Activated CD4-positive, alpha-beta T cell treated with anti-CD3 and anti-CD28 coated beads, Interleukin-2, amount 50 U/mL, for 16 hours (primary cell): ENCODE data around the gene NAP1L4.

Experiments
- DNase-seq: peaks from one replicate; pipeline ENCODE4 v3.0.0-alpha.2; 2020

Gene NAP1L4, protein sequence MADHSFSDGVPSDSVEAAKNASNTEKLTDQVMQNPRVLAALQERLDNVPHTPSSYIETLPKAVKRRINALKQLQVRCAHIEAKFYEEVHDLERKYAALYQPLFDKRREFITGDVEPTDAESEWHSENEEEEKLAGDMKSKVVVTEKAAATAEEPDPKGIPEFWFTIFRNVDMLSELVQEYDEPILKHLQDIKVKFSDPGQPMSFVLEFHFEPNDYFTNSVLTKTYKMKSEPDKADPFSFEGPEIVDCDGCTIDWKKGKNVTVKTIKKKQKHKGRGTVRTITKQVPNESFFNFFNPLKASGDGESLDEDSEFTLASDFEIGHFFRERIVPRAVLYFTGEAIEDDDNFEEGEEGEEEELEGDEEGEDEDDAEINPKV

DNA sequence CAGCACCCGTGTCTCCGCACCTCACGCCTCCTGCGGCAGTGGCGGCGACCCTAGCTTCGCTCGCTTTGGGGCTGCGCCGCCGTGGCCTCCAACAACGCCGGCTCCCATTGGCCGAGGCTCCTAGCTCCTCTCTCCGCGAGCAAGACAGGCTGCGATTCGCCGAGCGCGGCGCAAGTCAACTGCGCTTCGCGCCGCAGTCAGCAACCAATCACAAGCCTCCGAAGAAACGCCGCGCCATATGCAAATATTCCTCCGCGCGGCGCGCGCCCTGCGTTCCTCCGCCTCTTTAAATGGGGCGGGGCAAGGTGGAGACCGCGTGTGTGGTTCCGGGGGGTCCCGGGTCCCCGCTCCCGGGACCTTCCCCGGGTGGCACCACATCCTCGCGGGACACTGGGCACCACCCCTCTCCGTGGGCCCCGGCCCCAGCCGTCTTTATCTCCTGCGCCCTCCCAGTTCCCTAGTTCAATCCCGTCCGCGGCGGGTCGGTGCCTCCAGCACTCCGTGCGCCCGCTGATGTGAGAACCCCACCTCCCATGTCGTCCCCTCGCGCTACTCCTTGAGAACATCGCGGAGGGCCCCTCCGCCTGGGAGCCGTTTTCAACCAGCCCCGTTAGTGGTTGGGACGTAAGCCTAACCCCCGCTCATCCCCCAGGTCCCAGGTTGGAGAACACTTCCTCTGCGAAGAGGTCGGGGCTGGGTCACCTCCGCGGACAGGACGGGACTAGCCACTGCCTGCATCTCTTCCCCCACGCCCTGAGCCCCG, at the start of gene NAP1L4:
NAP1L4 (minus strand) TSS at position 96 of the 763 bp plus-strand sequence. CDS start 13,109 bp downstream, outside the sequence.
- peak; percentile 98 for DNase-seq

DNA sequence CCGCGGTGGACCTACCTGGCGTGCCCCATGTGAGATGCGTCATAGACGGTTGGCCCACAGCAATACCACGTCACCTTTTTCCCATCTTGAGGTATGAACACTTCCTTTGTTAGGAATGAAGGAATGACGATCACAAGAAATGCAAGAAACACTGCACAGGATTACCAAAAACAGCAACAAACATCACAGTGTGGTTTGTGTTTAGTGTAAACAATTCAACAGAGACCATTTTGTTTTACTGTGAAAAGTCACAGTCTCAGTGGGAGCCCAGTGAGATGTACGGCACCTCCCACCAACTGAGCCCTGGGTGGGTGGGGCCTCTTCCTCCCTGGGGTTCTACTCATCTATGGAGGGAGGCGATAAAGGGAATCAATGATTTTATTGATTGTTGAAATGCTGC, 48.8 kb upstream of the NAP1L4 start:
- DNase-seq = no peak

DNA sequence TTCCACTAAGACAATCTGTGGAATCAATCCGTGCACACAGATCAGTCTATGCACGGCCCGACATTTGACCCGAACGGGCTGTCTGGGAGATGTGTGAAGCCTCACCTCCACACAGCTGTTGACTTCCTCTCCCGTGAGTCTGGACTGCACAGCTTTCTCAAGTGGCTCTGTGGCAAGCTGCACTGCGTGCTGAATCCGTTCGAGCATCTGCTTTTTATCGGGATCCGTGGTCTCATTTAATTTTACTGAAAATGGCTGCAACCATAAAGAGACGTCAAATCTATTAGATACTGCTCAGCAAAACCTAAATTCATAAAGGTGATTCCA, 45.8 kb upstream of the NAP1L4 start:
- no peak for DNase-seq

DNA sequence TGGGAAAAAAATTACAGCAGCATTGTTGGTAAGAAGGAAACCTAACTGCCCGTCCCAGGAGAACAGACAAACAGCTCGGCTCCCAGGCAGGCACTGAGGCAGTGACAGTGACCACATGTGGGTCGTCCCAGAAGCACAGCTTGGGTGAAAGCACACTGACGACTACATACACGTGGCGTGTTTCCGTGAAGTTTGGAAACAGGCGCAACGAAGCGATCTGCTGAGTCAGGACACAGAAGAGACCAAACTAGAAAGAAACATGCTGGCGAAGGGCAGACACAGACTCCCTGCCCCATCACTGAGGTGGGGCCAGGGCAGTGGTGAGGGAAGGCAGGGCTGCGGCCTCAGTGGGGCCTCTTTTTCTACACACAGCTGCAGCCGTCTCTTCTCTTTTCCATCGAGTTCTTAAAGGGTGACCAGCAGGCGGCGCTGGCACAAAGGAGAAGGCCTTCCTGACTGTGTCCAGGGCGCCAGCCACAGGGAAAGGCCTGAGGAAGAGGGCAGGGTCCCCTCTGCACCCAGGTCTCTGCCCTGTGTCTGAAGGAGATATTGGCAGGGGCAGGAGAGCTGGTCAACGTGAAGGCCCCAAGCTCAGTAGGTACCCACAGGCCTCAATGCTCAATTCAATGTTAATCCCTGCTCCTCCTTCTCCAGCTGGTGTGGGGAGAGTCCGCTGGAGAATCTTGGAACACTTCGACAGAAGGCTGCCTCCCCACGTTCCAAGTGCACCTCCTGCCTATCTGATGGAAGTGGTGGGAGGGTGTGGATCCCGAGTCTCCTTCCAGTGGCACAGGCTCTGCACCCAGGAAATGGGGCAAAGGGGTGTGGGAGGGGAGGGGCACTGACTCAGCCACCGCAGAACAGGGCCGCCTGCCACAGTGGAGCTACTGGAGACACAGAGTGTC, 45.2 kb upstream of the NAP1L4 start:
- DNase-seq = peak; percentile 38

DNA sequence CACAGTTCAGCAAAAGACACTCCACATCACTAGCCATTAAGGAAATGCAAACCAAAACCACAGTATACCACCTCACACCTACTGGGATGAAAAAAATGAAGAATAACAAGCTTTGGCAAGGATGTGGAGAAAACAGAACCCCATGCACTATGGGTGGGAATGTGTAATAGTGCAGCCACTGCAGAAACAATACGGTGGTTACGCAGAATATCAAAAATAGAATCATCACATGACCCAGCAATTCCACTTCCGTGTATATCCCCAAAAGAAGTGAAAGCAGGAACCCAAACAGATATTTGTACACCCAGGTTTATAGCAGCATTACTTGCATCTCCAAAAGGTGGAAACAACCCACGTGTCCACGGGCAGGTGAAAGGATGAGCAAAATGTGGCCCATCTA, 44.3 kb upstream of the NAP1L4 start:
- DNase-seq = no peak

DNA sequence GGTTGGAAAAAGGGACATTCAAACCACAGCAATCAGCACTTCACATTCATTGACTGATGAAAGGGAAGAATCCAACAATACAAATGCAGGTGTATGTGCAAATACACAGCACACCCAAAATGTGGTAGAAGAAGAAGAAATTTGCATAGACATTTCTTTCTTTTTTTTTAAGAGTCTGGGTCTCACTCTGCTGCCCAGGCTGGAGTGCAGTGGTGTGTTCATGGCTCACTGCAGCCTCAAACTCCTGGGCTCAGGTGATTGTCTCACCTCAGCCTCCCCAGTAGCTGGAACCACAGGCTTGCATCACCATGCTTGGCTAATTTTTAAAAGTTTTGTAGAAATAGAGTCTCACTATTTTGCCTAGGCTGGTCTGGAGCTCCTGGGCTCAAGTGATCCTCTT, 43.2 kb upstream of the NAP1L4 start:
- no peak for DNase-seq

DNA sequence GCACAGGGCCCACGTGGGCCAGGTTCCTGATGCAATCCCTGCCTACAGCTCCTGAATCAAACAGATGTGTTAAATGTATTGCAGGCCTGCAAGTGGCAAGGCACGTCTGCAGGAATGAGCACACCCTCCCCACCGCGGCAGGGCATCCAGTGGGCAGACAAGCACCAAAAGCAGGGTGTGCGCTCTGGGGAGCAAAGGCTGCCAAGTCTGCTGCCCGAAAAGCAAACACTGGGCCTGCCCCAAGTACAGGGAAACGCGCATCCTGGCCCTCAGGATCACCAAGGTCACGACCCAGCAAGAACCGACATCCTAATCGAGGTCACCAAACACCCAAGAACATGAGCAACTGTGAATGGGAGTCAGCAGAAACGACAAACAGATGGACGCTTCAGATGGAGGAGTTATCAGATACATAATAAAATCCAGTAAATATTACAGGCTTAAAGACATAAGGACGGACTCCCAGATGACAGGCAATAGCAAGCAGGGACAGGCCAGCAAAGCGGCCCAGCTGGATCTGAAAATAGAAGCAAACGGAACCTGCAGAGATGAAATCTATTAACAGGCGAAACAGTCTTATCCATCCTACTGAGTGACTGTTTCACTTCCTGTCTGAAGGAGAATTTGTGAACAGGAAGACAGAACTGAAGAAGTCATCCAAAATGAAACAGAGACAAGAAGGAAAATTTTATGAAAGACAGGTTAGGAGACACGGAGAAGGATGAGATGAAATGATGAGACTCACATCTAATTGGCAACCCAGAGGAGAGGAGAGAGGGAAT, 38.4 kb upstream of the NAP1L4 start:
- no peak for DNase-seq

DNA sequence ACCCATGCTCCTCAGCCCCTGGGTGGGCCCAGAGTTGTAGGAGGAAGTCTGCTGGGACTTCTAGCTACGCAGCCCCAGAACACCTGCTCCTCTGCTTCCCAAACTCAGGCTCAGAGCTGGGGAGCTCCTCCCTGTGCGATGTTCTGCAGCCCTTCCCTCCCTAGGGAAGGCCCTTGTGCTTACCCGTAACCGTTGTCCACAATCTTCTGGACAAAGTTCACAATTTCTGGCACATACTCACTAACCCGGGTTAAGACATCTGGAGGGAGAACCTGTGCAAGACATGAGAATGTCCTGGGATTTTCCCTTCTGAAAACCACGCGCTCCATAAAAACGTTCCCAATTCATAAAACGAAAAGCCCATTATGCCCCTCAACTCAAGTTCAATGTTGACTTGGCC, 36.7 kb upstream of the NAP1L4 start:
- no peak for DNase-seq

DNA sequence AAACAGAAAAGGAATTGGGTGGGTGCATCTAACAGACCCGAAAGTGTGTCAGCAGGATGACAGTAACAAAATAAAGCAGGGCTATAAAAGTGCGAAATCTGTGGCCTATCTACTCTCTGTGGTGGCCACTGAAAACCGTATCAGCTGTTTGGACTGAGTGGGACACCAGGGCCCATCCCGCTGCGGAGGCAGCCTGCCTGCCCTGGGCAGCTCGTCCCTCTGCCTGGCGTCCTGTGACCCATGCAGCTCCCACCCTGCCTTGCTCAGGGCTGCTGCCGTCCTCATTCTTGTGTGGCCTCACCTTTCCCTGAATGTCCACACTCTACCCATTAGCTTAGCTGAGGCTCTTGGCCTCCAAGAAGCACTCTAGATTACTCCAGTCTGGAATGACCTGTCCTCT, 34.7 kb upstream of the NAP1L4 start:
- no peak for DNase-seq

DNA sequence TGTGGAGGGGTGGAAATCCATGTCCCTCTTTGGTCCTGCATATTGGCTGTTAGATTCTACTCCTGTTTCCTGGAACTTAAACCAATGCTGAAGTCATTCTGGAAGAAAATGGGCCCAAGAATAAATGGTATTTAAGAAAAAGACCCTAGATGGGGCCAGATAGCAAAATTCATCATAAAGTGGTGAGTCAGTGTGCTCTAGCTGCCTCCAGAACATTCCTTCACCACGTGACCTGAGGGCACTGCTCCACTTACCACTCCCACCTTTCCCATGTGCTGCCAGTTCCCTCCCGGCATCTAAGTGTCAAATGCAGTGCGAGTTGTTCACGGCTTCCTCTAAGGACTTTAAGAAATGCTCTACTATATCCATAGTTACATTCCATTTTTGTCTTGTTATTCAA, 30.9 kb upstream of the NAP1L4 start:
- no peak for DNase-seq

DNA sequence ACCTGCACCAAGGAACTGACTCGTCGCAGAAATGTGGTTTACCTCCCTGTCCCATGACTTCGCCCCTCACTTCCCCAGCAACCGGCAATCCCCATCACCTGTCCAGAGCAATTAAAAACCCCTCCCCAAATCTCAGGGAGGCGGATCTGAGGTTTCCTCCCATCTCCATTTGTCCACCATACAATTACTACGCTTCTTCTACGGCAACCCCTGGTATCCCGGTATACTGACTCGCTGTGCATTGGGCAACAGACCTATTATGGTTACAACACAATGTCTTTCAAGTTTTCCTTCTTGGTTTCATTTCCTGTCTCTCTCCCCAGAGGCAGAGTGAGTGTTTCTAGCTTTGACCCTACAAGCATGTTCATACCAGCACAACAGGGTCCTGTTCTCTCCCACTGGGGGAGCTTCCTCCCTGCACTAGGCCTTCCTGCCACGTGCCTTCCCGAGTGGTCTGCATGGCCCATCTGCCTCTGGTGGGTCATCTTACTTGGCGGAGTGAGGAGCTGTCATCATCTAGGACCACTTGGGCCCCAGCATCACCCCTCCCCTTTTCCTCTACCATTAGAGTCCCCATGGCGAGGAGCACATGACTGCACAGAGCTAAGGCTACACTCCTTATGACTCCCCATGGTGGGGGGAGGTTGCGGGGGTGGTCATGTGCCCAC, 30.3 kb upstream of the NAP1L4 start:
- peak; percentile 36 for DNase-seq

DNA sequence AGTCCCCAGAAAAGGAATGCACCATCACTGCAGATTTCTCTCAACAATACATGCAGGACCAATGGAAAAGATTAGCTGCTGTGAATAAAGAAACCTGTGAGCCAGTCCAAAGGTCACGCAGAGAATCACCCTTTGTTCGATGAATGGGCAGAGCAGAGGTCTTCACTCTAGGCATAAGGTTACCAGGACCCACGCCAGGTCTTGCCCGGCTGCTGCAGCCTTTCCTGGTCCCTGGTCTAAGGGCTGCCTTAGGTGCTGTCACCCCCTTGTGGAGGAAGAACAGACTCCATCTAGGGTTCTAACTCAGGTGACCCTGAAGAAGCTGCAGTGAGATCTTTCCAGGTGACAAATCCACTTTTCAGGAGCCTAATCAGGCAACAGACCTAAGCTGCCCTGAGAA, 29.0 kb upstream of the NAP1L4 start:
- DNase-seq = peak; percentile 20

DNA sequence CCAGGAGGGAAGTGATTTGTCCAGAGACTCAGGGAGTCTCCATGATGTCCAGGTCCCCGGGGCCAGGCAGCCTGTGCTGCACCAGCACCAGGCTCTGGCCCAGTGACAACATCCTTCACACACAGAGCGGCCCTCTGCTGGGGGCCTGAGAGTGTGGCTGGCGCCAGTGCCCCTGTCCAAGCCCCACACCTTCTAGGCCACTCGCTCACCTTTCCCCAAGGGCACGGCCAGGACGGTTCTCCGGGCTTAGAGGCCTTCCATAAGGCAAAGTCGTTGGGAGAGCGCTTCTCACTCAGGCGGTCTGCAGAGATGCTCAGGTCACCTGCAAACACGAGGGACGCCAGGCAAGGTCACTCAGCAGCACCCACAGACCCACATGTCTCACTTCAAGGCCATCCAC, 27.9 kb upstream of the NAP1L4 start:
- no peak for DNase-seq

DNA sequence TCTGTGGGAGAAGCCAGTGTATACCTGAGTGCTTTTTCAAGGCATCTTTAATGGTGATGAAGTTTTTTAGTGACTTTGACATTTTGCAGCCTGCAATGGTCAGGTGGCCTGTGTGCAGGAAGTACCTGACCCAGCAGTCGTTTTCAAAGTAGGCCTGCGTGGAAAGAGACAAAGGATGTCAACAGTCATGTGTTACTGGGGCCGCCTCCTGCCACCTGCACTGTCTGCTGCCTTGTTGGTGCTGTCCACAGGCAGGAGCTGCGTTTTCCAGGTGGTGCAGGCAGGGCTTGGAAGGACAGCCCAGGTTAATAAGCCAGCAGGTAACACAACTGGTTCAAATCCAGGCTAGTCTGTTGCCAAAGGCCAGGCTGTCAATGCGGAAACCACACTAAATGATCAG, 26.5 kb upstream of the NAP1L4 start:
- DNase-seq = no peak

DNA sequence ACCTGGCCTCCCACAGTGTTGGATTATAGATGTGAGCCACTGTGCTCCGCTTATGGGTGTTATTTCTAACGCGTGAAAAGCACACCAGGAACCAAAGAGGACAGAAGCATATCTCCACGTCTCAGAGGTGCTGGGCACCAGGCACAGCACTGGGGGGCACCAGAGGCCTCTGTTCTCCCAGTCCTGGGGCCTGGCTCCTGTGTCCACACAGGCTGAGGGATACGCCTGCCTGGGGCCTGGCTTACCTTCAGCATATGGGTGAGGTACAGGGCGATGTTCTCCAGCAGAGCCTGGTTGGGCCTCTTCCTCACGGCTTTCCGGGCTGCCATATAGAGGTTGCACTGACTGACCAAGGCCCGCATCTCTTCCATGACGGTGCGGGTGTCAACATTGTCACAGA, 24.7 kb upstream of the NAP1L4 start:
- DNase-seq = no peak

DNA sequence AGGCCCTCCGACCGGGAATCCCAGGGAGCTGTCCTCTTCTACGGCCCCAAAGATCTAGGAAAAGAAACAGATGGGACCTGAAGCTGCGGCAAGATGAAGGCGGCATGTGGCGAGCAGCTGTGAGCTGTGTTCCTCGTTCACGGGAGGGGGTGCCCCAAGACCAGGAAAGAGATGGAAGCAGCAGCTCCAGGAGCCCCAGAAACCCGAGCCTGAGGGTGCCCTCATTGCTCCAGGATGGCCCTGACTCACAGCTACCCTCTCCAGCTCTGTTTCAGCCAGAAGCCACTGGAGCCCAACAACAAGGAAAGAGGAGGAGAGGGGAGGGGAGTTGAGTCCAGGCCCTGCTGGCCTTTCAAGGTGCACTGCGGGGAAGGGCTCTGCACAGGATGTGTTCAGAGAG, 23.7 kb upstream of the NAP1L4 start:
- DNase-seq = no peak

DNA sequence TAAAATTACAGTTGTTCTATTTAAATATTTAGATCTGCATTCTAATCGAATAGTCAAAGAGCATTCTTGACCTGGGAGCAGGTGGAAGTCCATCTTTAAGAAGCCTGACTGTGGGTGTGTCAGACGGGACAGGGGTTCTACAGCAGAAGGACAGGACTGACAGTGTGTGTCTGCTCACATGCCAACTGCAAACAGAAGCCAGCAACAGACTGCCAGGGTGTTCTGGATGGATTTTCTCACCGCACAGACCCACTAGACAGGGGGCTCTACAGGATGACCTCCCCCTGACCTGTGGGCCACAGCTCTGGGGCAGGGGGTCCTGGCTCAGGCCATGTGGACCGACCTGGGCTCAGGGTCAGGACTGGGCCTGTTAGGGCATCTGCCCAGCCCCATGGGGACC, 22.8 kb upstream of the NAP1L4 start:
- no peak for DNase-seq

DNA sequence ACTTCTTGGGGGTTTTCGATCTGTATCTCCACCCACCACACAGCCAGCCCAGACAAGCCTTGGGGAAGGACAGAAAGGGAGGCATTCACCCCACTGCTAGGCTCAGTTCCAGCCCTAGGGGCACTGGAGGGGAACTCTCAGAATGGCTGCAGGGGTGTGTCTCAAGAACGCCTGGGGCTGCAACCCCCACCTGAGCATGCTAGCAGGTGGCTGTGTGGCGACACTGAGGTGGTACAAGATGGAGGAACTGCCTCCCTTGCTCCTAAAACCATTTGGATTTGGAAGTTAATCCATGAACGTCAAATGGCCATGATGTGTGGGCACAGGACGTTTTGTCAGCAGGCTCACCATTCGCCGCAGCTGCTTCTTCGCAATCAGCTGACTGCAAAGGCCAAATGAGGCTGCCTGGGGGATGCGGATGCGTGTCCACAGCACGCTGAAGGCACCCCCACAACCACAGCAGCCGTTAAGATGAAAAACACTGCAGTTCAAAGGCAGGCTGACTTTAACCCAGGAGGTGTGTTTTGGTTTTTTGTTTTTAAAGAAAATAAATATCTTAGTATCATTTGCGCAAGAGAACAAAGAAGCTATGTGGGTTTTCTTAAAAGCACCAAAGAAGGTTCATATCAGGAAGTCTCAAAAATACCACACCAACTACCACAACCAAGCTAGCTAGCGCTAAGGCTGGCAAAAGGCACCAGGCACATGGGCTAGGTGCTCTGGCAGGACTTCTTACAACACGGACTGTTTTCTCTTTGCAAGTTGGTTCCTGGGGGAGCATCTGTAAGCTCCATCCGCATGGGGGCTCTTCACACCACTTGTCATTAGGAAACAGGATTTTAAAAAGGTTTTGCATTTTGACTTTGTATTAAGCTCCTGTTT, 22.2 kb upstream of the NAP1L4 start:
- DNase-seq = peak; percentile 65

DNA sequence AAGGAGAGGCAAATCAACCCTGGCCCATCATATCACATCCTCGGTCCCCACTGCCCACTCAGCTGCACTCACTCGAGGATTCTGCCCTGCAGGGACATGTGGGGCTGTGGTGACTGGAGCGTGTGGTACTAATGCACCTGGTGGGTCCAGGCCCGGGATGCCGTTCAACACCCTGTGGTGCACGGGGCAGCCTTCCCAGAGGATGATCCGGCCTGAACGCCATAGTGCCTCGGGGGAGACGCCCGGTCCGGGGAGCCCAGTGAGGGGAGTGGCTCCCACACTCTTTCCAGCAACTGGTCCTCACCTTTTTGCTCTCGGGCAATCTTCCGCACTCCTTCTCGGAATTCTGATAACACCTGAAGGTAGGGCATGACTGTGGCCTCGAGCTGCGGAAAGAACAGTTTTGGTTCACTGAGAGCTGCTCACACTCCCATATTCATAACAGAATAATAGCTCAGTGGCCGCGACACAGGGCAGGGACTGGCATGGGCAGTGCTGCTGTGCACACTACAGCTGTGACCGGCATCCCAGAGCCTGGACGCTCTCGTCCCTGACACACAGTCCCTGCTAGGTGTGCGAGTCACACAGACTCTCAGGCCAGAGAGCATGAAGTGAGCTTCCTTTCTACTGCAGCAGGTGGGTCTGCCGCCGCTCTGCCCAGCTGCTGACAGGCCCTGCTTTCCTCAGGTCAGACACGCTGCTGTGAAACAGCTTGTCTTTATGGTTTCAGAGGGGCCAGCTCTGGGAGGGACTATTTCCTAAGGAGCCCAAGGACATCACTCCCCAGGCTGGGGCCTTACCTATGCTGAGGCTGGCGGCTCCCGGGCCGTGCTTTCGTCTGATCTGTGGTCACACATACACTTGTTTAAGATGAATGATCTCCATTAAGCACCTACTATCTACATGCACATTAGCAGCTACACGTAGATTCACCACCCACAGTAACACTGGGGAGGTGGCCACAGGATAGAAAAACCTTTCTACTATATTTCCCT, 20.1 kb upstream of the NAP1L4 start:
- no peak for DNase-seq
